ENCODE results near the gene PXN.
"Not testable (repeated sequence)": the region's sequence is repeated elsewhere in the genome, so short reads cannot be mapped to it uniquely, and the experiment has no call there.

Gene PXN

GRCh38 chr12:120197542-120197887, 68.0 kb downstream of the PXN start:
- DNase-seq (ENCODE audit: low spot score) = no peak
- no peak for TF ChIP-seq CTCF (IDR thresholded peaks at IDR 0.05)
- Histone ChIP-seq H3K4me3 (no peak overlapping the region), H3K27ac (no peak overlapping the region)

GRCh38 chr12:120196817-120197541, 68.6 kb downstream of the PXN start:
- not testable (repeated sequence) for H3K27ac ChIP-seq; DNase-seq (ENCODE audit: low spot score); H3K4me3 ChIP-seq

- no peak overlapping the region for H3K27ac ChIP-seq
- H3K4me3 ChIP-seq = no peak overlapping the region
- no peak for TF ChIP-seq CTCF (IDR thresholded peaks at IDR 0.05)
- DNase-seq (ENCODE audit: low spot score) = no peak
These were observed 69.2 kb downstream of the PXN start for GRCh38 chr12:120196363-120196762.

GRCh38 chr12:120194534-120195395, 70.8 kb downstream of the PXN start, which contains the start of gene GCN1:
GCN1 (minus strand) TSS chr12:120194715; CDS start chr12:120194697, 18 bp downstream.
- Histone ChIP-seq H3K4me3 (peak within 1 kb of the TSS; percentile 86), H3K27ac (peak within 1 kb of the TSS; percentile 61 to 88)
- no peak for TF ChIP-seq CTCF (IDR thresholded peaks at IDR 0.05)
- peak; percentile 90 for DNase-seq (ENCODE audit: low spot score)

- Histone ChIP-seq H3K27ac (peak overlapping the region; percentile 61 to 88), H3K4me3 (peak overlapping the region; percentile 86)
- no peak for DNase-seq (ENCODE audit: low spot score)
- TF ChIP-seq CTCF (IDR thresholded peaks at IDR 0.05) = no peak
These were observed 71.3 kb downstream of the PXN start for GRCh38 chr12:120194226-120194533.

GRCh38 chr12:120193286-120193685, 72.2 kb downstream of the PXN start:
- peak overlapping the region; percentile 86 for H3K4me3 ChIP-seq
- not testable (repeated sequence) for DNase-seq (ENCODE audit: low spot score); H3K27ac ChIP-seq

GRCh38 chr12:120190985-120191480, 74.5 kb downstream of the PXN start:
- no peak for TF ChIP-seq CTCF (IDR thresholded peaks at IDR 0.05)
- Histone ChIP-seq H3K27ac (no peak overlapping the region), H3K4me3 (no peak overlapping the region)
- no peak for DNase-seq (ENCODE audit: low spot score)

- DNase-seq (ENCODE audit: low spot score) = no peak
- Histone ChIP-seq H3K4me3 (no peak overlapping the region), H3K27ac (no peak overlapping the region)
- TF ChIP-seq CTCF (IDR thresholded peaks at IDR 0.05) = no peak
These were observed 75.1 kb downstream of the PXN start for GRCh38 chr12:120190386-120190785.

All from coronary artery (tissue), 2 donors.